ENCODE data around the gene SCARB1.

Gene SCARB1

DNA sequence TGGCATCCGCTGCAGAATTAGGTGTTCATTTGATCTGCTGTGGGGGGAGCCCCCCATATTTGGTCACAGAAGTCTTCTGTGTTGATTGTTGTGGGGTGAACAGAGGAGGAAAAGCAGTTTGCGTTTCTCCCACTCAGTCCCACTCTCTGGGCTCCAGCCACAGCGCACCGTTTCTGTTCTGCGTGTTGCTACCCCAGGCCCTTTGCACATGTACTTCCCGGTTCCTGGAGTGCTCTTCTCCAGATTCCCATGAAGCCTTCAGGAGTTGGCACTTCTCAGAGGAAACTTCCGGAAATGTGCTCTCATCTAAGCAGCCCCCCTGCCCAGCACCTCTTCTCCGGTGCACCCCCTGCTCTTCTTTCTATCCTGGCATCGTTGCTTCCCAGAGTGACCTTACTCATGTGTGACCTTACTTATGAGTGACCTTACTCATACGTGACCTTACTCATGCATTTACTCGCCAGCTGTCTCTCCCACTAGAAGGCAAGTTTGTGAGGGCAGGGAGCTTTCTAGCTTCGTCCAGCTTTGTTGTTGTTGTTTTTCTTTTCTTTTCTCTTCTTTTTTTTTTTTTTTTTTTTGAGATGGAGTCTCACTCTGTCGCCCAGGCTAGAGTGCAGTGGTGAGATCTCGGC, 93.7 kb downstream of the SCARB1 start:
- DNase-seq = no peak

GRCh38 chr12:124769163-124769530, 94.5 kb downstream of the SCARB1 start:
- no peak for DNase-seq

GRCh38 chr12:124768452-124769162, 95.1 kb downstream of the SCARB1 start:
- peak in 1 of 3 donors; percentile 46 for DNase-seq

GRCh38 chr12:124767066-124767821, 96.4 kb downstream of the SCARB1 start:
- DNase-seq = peak; percentile 80 to 87 (median 86)

- DNase-seq = no peak
Observed at GRCh38 chr12:124766727-124767065, 97.0 kb downstream of the SCARB1 start.

DNA sequence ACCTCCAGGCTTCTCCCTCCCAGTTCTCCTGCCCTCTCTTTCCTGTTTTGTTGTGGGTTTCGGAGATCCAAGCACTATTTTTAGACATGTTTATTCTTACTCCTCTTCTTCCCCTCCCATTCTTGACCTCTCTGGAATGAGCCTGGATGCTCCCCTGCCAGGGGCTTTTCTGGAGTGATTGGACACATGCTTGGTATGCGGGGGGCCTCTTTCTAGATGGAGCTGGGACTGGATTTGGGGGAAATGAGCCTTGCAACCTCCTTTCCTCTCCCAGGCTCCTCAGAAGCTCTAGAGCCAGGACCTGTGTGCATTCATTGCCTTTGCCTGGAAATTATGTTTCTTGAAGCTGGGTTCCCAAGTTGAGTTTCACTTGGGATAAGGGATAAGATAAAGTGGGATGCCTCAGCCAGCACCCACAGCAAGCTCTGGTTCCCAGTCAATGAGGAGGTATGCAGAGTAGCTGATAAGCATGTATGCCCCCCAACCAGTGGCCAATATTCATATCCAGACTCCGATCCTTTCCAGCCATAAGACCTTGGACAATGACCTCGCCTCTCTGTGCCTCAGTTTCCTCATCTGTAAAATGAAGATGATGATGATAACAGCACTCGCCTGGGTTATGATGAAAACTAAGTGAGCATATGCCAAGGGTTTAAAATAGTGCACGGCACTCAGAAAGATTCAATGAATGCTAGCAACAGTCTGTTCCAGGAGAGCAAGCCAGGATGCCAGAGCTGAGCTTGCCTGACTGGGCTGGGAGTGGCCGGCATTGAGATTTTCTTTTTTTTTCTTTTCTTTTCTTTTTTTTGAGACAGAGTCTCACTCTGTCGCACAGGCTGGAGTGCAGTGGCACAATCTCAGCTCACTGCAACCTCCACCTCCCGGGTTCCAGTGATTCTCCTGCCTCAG, 97.8 kb downstream of the SCARB1 start:
- DNase-seq = no peak

GRCh38 chr12:124764870-124765580, 98.6 kb downstream of the SCARB1 start:
- peak; percentile 62 to 87 (median 69) for DNase-seq

DNA sequence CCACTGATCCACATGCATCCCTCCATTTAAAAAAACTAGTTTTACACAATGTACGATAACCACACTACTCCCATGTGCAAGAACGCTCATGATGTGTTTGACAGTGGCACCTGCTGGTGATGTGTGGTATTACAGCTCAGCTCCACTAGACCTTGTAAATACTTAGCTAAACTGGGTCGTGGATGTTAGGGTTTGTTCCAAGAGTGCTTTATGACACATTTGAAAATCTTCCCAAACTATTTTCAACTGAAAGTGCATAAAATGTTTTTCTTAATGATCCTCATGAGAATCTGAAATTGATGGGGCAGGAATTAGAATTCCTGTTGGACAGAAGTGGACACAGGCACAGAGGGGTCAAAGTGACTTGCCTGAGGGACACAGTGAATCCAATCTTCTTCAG, 99.2 kb downstream of the SCARB1 start:
- DNase-seq = peak; percentile 74 to 78 (median 78)

DNA sequence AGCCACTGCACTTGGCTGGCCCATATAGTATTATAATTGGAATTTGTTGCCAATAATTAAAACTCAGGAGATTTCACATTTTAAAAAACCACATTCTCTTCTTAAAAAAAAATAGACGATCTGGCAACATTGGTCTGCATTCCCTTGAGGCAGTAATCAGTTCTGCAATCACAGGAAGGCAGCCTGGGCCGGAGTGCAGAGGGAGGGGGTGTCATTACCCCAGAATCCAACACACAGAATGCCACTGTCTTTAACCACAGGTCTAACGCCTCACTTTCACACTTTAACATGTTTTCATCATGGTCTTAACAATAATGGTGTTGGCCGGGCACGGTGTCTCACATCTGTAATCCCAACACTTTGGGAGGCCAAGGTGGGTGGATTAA, 100.1 kb downstream of the SCARB1 start:
- no peak for DNase-seq

DNA sequence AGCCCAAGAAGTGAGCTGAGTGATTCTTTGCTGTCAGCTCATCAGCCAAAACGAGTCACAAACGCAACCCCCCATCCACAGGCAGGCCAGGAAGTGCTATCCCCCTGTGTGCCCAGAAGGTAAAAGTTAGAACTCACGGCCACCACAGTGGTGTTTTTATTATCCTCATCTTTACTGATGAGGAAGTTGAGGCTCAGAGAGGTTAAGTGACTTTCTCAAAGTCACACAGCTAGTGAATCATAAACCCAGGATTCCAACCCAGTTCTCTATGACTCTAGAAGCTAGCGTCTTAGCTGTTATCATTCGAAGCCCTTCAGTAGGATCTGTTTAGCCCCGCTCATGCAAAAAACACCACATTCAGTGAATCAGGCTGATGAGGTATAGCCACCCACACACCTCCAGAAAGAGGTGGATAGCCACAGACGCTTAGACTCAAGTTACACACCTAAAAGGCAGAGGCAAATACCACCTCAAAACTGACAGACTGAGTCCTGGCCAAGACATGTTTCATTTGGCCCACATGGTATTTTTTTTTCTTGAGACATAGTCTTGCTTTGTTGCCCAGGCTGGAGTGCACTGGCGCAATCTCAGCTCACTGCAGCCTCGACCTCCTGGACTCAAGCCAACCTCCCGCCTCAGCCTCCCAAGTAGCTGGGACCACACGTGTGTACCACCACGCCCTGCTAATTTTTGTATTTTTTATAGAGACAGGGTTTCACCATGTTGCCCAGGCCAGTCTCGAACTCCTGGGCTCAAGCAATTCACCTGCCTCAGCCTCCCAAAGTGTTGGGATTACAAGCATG, 100.7 kb downstream of the SCARB1 start:
- no peak for DNase-seq

GRCh38 chr12:124762384-124762783, 101.3 kb downstream of the SCARB1 start:
- DNase-seq = no peak

DNA sequence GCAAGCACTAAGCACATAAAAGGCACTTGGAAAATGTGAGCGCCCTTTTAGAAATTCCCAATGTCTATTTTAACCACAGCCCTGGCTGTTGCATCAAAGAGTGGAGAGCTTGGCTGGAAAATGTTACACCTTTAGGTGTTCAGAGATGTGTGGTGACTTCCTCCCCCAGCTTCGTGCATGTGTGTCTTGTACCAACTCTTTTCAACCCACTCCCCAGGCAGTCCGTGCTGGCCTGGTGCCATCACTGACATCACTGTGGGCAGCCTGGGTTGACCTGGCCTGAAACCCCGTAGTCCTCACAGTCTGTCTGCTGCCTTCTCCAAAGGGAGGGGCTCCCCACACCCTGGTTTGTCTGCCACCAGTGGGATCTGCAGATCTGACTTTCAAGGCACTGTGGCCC, 101.8 kb downstream of the SCARB1 start:
- DNase-seq = no peak

- DNase-seq = no peak
Observed at GRCh38 chr12:124761056-124761455, 102.6 kb downstream of the SCARB1 start.

- DNase-seq = no peak
Observed at GRCh38 chr12:124760560-124760959, 103.1 kb downstream of the SCARB1 start.

- peak; percentile 53 to 59 (median 59) for DNase-seq
Observed at GRCh38 chr12:124759841-124760503, 103.7 kb downstream of the SCARB1 start.

DNA sequence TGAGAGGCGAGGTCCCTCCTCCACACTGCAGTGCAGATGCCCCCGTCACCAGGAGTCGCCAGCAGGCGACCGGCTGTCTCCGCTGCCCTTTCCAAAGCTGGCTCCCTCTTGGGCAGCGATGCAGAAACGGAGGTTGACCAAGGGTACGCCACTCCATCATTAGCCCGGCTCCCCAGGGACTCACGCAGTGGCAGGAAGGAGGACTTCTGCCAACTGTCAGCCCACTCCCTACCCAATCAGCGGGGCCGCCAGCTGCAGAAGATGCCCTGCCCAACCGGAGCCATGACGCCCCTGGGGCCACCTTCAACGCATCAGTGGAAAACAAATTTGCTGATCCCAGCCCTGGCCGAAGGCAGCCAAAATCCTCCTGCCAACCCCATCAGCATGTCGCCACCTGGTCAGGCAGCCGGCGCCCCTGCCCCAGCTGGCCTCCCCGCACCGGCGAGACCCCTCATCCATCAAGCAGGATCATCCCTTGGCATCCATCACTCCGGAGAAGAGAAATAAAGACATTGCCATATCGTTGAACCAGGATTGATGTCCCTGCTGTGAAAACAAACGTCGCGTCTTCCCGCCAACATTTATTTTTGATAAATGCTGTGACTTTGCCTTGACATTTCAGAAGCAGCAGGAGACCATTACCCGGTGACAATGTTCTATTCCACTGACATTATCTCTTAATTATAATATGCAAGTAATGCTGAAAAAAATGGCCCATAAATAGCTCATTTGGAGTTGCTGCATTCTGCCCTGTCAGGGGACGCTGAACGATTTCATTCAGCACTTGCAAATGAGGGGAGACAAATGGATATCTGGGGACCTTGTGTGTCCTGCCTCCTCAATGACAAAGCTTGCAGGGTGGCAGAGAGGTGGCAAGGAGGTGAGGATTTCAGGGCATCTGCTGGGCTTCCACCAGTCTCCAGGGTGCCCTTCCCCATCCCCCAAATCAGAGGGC, 105.1 kb downstream of the SCARB1 start:
- no peak for DNase-seq

GRCh38 chr12:124757329-124757728, 106.3 kb downstream of the SCARB1 start:
- DNase-seq = no peak

DNA sequence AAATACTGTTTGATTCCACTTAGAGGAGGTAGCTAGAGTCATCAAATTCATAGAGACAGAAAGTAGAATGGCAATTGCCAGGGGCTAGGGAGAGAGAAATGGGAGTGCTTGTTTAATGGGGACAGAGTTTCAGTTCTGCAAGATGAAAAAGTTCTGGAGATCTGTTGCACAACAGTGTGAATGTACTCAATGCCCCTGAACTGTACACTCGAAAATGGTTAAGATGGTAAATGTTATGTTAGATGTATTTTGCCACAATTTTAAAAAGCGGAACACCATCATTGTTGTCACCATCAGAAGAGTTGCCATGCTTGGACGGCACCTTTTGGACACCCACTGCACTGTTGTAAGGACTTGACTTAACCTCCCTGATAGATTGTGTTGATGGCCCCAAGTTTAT, 106.9 kb downstream of the SCARB1 start:
- peak; percentile 48 to 70 (median 63) for DNase-seq

DNA sequence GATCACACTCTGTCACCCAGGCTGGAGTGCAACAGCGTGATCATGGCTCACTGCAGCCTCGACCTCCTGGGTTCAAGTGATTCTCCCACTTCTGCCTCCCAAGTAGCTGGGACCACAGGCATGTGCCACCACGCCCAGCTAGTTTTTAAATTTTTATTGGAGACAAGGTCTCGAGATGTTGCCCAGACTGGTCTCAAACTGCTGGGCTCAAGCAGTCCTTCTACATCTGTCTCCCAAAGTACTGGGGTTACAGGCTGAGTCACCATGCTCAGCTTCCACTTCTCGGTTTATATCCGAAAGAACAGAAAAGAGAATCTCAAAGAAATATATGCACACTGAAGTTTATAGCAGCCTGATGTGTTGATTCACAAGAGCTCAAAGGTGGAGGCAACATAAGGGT, 107.5 kb downstream of the SCARB1 start:
- DNase-seq = peak in 2 of 3 donors; percentile 56 to 61

DNA sequence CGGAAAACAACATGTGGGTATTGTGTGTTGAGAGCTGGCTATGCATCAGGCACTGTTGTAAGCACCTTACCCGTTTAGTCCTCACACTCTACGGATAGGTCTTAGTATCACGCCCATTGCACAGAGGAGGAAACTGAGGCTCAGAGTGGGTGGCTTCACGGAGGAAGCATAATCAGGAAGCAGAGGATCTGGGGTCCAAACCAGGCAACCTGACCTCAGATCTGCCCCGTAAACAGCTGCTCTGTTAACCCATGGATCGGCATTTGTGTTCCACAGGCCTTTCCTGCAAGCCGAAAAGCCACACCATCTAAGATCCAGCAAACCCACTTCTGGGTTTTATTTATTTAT, 107.9 kb downstream of the SCARB1 start:
- DNase-seq = no peak
